ENCODE data around the gene LRRC32. TPM values are rescaled to one million over a fixed set of nuclear protein-coding genes. Genes with fewer than 3 reads are reported as not detected.
"Not testable (repeated sequence)": the region's sequence is repeated elsewhere in the genome, so short reads cannot be mapped to it uniquely, and the experiment has no call there.

The LRRC32 gene
- total and polyA plus RNA-seq, 2 experiments from 2014 or later, result 0.42 to 0.58 TPM

DNA sequence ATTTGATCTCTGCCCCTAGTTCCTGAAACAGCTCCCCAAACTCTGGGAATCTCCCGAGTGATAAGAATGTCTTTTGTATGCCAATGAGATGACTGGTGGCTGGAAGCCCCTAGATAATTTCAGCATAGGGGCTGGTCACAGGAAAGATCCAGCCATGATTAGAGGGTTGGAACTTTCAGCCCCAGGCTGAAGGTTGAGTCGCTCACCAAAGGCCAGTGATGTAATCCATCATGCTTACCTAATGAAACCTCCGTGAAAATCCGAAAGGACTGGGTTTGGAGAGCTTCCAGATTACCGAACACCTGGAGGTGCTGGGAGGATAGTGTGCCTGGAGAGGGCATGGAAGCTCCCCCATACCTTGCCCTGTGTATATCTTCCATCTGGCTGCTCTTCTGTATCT, 26.0 kb downstream of the LRRC32 start:
- DNase-seq (ENCODE audit: low spot score), result no peak
- H2AFZ ChIP-seq, result no peak overlapping the region
- H3K4me1 Mint-ChIP-seq, result peaks cover 7% of the 10 kb centered on the region; the same call in 2 of the 3 replicates

GRCh38 chr11:76643711-76644110, 26.8 kb downstream of the LRRC32 start:
- H3K36me3 ChIP-seq (ENCODE audit: insufficient read depth); ATAC-seq; H3K27me3 Mint-ChIP-seq (ENCODE audit: insufficient read depth, low read depth, poor library complexity); H3K27me3 ChIP-seq (ENCODE audit: insufficient read depth); H3K4me1 ChIP-seq (ENCODE audit: insufficient read depth); H3K27ac ChIP-seq (ENCODE audit: low read depth); H3K9me2 ChIP-seq (ENCODE audit: insufficient read depth); H3K4me3 Mint-ChIP-seq; H3K4me3 ChIP-seq; H3K79me2 ChIP-seq (replicated peaks; ENCODE audit: insufficient read depth); H3F3A ChIP-seq (replicated peaks; ENCODE audit: low read depth); H3K36me3 Mint-ChIP-seq (ENCODE audit: low read depth); H2AFZ ChIP-seq; H4K20me1 ChIP-seq (replicated peaks; ENCODE audit: insufficient read depth); H3K4me2 ChIP-seq; H3K27ac Mint-ChIP-seq; DNase-seq (ENCODE audit: low spot score); H3K4me1 Mint-ChIP-seq: not testable (repeated sequence)
- H3K9me3 Mint-ChIP-seq, result peaks cover 19% of the 10 kb centered on the region

More for the DNA sequence above, 26.0 kb downstream of the LRRC32 start:
- Mint-ChIP-seq H3K36me3 (ENCODE audit: low read depth) (peaks cover 7% of the 10 kb centered on the region; the same call in 2 of the 3 replicates), H3K27me3 (ENCODE audit: insufficient read depth, low read depth, poor library complexity) (peaks cover 2% of the 10 kb centered on the region), H3K4me3 (no peak overlapping the region), H3K27ac (no peak overlapping the region), H3K9me3 (peaks cover 19% of the 10 kb centered on the region)
- Histone ChIP-seq H3K27ac (ENCODE audit: low read depth) (no peak overlapping the region), H3K4me1 (ENCODE audit: insufficient read depth) (no peaks in the 10 kb centered on the region), H4K20me1 (replicated peaks; ENCODE audit: insufficient read depth) (no peaks in the 10 kb centered on the region), H3K27me3 (ENCODE audit: insufficient read depth) (no peaks in the 10 kb centered on the region), H3F3A (replicated peaks; ENCODE audit: low read depth) (no peaks in the 10 kb centered on the region), H3K36me3 (ENCODE audit: insufficient read depth) (no peaks in the 10 kb centered on the region), H3K9me2 (ENCODE audit: insufficient read depth) (0 out of 2 replicates have a peak, but pooled peaks cover 6% of the 10 kb centered on the region), H3K4me2 (no peak overlapping the region), H3K79me2 (replicated peaks; ENCODE audit: insufficient read depth) (no peaks in the 10 kb centered on the region), H3K4me3 (no peak overlapping the region)
- no peak for TF ChIP-seq ZNF114 (CRISPR knock-in tag; IDR thresholded peaks at IDR 0.05)
- no peak for ATAC-seq

DNA sequence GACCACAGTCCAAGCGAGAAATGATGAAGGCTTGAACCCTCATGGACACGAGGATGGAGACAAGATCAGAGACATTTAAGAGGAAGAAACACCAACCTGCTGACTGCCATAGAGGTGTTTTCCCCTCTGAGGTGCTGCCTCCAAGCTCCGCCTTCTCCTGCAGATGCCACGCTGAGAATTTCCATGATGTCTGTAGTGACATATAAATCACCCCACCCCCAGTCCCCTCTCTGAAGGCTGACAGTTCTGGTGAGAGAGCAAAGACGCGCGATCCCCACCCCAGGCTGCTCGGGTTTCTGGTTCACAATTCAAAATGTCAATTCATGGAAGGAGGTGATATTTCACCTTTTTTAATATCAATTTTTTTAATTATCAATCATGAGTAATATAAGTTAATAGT, 28.2 kb downstream of the LRRC32 start:
- peaks cover 5% of the 10 kb centered on the region for H3K36me3 Mint-ChIP-seq (ENCODE audit: low read depth)
- ATAC-seq, result no peak; the same call in 2 of the 3 replicates
- TF ChIP-seq CREB1 (CRISPR knock-in tag; IDR thresholded peaks at IDR 0.05; ENCODE audit: low read depth) (no peak), ZNF331 (CRISPR knock-in tag; IDR thresholded peaks at IDR 0.05; ENCODE audit: low read depth) (no peak), POLR2AphosphoS5 (IDR thresholded peaks at IDR 0.05; ENCODE audit: low read depth) (no peak), JUNB (IDR thresholded peaks at IDR 0.05; ENCODE audit: unreplicated experiment) (no peak), ZNF462 (CRISPR knock-in tag; IDR thresholded peaks at IDR 0.05) (no peak)
- TF ChIP-seq, protein P1, sequence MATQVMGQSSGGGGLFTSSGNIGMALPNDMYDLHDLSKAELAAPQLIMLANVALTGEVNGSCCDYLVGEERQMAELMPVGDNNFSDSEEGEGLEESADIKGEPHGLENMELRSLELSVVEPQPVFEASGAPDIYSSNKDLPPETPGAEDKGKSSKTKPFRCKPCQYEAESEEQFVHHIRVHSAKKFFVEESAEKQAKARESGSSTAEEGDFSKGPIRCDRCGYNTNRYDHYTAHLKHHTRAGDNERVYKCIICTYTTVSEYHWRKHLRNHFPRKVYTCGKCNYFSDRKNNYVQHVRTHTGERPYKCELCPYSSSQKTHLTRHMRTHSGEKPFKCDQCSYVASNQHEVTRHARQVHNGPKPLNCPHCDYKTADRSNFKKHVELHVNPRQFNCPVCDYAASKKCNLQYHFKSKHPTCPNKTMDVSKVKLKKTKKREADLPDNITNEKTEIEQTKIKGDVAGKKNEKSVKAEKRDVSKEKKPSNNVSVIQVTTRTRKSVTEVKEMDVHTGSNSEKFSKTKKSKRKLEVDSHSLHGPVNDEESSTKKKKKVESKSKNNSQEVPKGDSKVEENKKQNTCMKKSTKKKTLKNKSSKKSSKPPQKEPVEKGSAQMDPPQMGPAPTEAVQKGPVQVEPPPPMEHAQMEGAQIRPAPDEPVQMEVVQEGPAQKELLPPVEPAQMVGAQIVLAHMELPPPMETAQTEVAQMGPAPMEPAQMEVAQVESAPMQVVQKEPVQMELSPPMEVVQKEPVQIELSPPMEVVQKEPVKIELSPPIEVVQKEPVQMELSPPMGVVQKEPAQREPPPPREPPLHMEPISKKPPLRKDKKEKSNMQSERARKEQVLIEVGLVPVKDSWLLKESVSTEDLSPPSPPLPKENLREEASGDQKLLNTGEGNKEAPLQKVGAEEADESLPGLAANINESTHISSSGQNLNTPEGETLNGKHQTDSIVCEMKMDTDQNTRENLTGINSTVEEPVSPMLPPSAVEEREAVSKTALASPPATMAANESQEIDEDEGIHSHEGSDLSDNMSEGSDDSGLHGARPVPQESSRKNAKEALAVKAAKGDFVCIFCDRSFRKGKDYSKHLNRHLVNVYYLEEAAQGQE (IDR thresholded peaks at IDR 0.05; ENCODE audit: unreplicated experiment), result no peak

More for the DNA sequence above, 28.2 kb downstream of the LRRC32 start:
- peaks cover 12% of the 10 kb centered on the region for H3K4me1 Mint-ChIP-seq
- peaks cover 2% of the 10 kb centered on the region for H3K27me3 Mint-ChIP-seq (ENCODE audit: insufficient read depth, low read depth, poor library complexity)
- Histone ChIP-seq H3K36me3 (ENCODE audit: insufficient read depth) (no peaks in the 10 kb centered on the region), H2AFZ (no peak overlapping the region), H4K20me1 (replicated peaks; ENCODE audit: insufficient read depth) (no peaks in the 10 kb centered on the region), H3F3A (replicated peaks; ENCODE audit: low read depth) (no peaks in the 10 kb centered on the region), H3K4me3 (no peak overlapping the region), H3K4me1 (ENCODE audit: insufficient read depth) (no peaks in the 10 kb centered on the region), H3K4me2 (no peak overlapping the region), H3K79me2 (replicated peaks; ENCODE audit: insufficient read depth) (no peaks in the 10 kb centered on the region), H3K27ac (ENCODE audit: low read depth) (no peak overlapping the region), H3K27me3 (ENCODE audit: insufficient read depth) (no peaks in the 10 kb centered on the region), H3K9me2 (ENCODE audit: insufficient read depth) (peaks cover 12% of the 10 kb centered on the region; the same call in 1 of the 2 replicates)
- peaks cover 10% of the 10 kb centered on the region for H3K9me3 Mint-ChIP-seq
- no peak for DNase-seq (ENCODE audit: low spot score)
- no peak overlapping the region for H3K4me3 Mint-ChIP-seq
- H3K27ac Mint-ChIP-seq, result no peak overlapping the region
